ENCODE results near the gene ADAMTSL5.

The ADAMTSL5 gene

DNA sequence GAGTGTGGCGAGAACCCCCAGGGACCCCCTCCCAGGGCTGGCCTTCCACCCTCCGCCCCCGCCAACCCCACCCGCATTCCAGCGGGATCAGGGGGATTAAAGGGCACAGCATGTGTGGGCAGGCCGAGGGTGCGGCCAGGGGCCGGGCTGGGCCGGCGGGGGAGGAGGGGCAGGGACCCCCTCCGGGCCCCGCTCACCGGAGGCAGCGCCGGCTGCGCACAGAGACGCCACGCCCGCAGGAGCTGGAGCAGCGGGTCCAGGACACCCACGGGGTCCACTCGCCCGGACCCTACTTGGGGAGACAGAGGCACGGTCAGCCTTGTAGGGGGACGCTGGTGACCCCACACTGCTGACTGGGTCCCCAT lies 2.4 kb downstream of the ADAMTSL5 start:
- Histone ChIP-seq H3K27me3 (ENCODE audit: insufficient read depth, low read length) (peaks cover 48% of the 10 kb centered on the region), H3K36me3 (ENCODE audit: insufficient read depth, low read length) (no peaks in the 10 kb centered on the region), H3K4me1 (ENCODE audit: insufficient read depth, low read length) (no peaks in the 10 kb centered on the region), H3K27ac (ENCODE audit: low read depth, low read length) (no peak overlapping the region), H3K4me3 (ENCODE audit: low read length) (no peak overlapping the region), H3K9ac (ENCODE audit: low read depth, low read length) (no peak overlapping the region), H3K9me3 (ENCODE audit: insufficient read depth, low read depth, low read length) (no peaks in the 10 kb centered on the region)
- 23% methylated on average over 25 of the region's 25 CpGs for WGBS

- WGBS = 69% methylated on average over 11 of the region's 11 CpGs
These were observed 3.0 kb downstream of the ADAMTSL5 start for GRCh38 chr19:1509602-1510441.

GRCh38 chr19:1508507-1508856 lies 4.3 kb downstream of the ADAMTSL5 start:
- Histone ChIP-seq H3K4me1 (ENCODE audit: insufficient read depth, low read length) (no peaks in the 10 kb centered on the region), H3K4me3 (ENCODE audit: low read length) (peak overlapping the region; percentile 43), H3K36me3 (ENCODE audit: insufficient read depth, low read length) (no peaks in the 10 kb centered on the region), H3K9me3 (ENCODE audit: insufficient read depth, low read depth, low read length) (no peaks in the 10 kb centered on the region), H3K27ac (ENCODE audit: low read depth, low read length) (no peak overlapping the region), H3K27me3 (ENCODE audit: insufficient read depth, low read length) (peaks cover 42% of the 10 kb centered on the region), H3K9ac (ENCODE audit: low read depth, low read length) (no peak overlapping the region)
- 30% methylated on average over 12 of the region's 12 CpGs for WGBS

More at GRCh38 chr19:1509602-1510441, 3.0 kb downstream of the ADAMTSL5 start:
- H3K36me3 ChIP-seq (ENCODE audit: insufficient read depth, low read length) = no peaks in the 10 kb centered on the region
- H3K9me3 ChIP-seq (ENCODE audit: insufficient read depth, low read depth, low read length) = no peaks in the 10 kb centered on the region
- no peak overlapping the region for H3K27ac ChIP-seq (ENCODE audit: low read depth, low read length)
- no peak overlapping the region for H3K4me3 ChIP-seq (ENCODE audit: low read length)
- no peaks in the 10 kb centered on the region for H3K4me1 ChIP-seq (ENCODE audit: insufficient read depth, low read length)
- H3K27me3 ChIP-seq (ENCODE audit: insufficient read depth, low read length) = peaks cover 43% of the 10 kb centered on the region
- H3K9ac ChIP-seq (ENCODE audit: low read depth, low read length) = no peak overlapping the region; the same call in 1 of the 2 replicates

GRCh38 chr19:1507763-1508506 lies 4.9 kb downstream of the ADAMTSL5 start:
- Histone ChIP-seq H3K9ac (ENCODE audit: low read depth, low read length) (peak overlapping the region; percentile 51), H3K4me1 (ENCODE audit: insufficient read depth, low read length) (no peaks in the 10 kb centered on the region), H3K36me3 (ENCODE audit: insufficient read depth, low read length) (no peaks in the 10 kb centered on the region), H3K27me3 (ENCODE audit: insufficient read depth, low read length) (peaks cover 44% of the 10 kb centered on the region), H3K4me3 (ENCODE audit: low read length) (peak overlapping the region; percentile 63), H3K27ac (ENCODE audit: low read depth, low read length) (peak overlapping the region; percentile 77), H3K9me3 (ENCODE audit: insufficient read depth, low read depth, low read length) (no peaks in the 10 kb centered on the region)
- WGBS = 1% methylated on average over 46 of the region's 46 CpGs

GRCh38 chr19:1507192-1507660 lies 5.6 kb downstream of the ADAMTSL5 start:
- Histone ChIP-seq H3K9me3 (ENCODE audit: insufficient read depth, low read depth, low read length) (no peaks in the 10 kb centered on the region), H3K9ac (ENCODE audit: low read depth, low read length) (no peak overlapping the region), H3K4me3 (ENCODE audit: low read length) (peak overlapping the region; percentile 63; the same call in 1 of the 2 replicates), H3K4me1 (ENCODE audit: insufficient read depth, low read length) (no peaks in the 10 kb centered on the region), H3K27me3 (ENCODE audit: insufficient read depth, low read length) (peaks cover 45% of the 10 kb centered on the region), H3K27ac (ENCODE audit: low read depth, low read length) (no peak overlapping the region), H3K36me3 (ENCODE audit: insufficient read depth, low read length) (no peaks in the 10 kb centered on the region)
- 73% methylated on average over 23 of the region's 23 CpGs for WGBS

- H3K9me3 ChIP-seq (ENCODE audit: insufficient read depth, low read depth, low read length) = no peaks in the 10 kb centered on the region
- H3K9ac ChIP-seq (ENCODE audit: low read depth, low read length) = no peak overlapping the region
- no peaks in the 10 kb centered on the region for H3K36me3 ChIP-seq (ENCODE audit: insufficient read depth, low read length)
- 87% methylated on average over 45 of the region's 45 CpGs for WGBS
- H3K27ac ChIP-seq (ENCODE audit: low read depth, low read length) = no peak overlapping the region
- no peaks in the 10 kb centered on the region for H3K4me1 ChIP-seq (ENCODE audit: insufficient read depth, low read length)
- H3K27me3 ChIP-seq (ENCODE audit: insufficient read depth, low read length) = peaks cover 37% of the 10 kb centered on the region
- no peak overlapping the region for H3K4me3 ChIP-seq (ENCODE audit: low read length)
These were observed 6.6 kb downstream of the ADAMTSL5 start for GRCh38 chr19:1505991-1506881.

DNA sequence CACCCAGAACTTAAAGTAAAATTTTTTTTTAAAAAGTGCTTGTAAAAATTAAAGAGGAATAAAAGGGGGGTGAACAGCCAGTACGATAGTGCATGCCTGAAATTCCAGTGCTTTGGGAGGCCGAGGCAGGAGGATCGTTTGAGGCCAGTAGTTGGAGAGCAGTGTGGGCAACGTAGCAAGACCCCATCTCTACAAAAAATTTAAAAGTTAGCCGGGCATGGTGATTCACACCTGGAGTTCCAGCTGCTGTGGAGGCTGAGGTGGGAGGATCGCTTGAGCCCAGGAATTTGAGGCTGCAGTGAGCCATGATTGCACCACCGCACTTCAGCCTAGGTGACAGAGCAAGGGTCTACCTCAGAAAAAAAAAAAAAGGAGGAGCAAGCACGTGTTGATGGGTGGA lies 7.8 kb downstream of the ADAMTSL5 start:
- H3K9me3 ChIP-seq (ENCODE audit: insufficient read depth, low read depth, low read length) = peaks cover 2% of the 10 kb centered on the region; the same call in 1 of the 2 replicates
- WGBS = 80% methylated on average over 8 of the region's 8 CpGs
- H3K4me1 ChIP-seq (ENCODE audit: insufficient read depth, low read length) = no peaks in the 10 kb centered on the region
- no peak overlapping the region for H3K9ac ChIP-seq (ENCODE audit: low read depth, low read length)
- peaks cover 28% of the 10 kb centered on the region for H3K27me3 ChIP-seq (ENCODE audit: insufficient read depth, low read length)
- H3K27ac ChIP-seq (ENCODE audit: low read depth, low read length) = no peak overlapping the region
- no peaks in the 10 kb centered on the region for H3K36me3 ChIP-seq (ENCODE audit: insufficient read depth, low read length)
- no peak overlapping the region for H3K4me3 ChIP-seq (ENCODE audit: low read length)

DNA sequence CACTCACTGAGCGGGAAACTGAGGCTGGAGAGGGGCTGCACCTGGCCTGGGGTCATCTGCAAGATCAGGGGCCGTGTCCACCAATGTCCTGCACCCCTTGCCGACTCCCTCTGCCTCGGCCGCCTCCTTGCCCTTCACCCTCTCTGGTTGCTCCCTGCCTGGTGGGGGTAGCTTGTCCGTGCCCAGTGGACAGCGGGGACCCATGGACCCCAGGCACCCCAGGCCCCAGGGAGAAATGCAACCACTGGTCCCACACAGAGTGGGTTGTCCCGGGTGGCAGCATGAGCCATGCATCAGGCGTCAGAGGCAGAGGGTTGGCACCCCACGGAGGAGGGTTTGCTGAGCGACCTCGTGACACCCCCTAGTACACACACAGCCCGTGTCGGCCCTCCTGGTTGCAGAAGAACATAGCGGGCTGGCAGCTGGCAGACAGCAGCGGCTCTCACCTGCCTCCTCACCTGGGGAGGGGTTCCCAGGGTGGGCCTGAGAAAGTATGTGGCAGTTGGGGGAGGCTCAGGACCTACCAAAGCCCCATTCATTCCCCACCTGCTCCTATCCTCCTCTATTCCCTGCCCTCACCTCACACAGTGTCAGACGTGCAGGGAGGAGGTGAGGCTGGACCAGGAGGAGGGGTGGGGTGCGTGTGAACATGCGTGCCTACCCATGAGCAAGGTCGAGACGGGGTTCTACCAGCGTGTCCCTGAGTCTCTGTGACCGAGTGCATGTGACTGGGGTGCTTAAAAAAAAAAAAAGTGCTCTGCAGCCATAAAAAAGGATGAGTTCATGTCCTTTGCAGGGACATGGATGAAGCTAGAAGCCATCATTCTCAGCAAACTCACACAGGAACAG lies 8.7 kb downstream of the ADAMTSL5 start:
- no peaks in the 10 kb centered on the region for H3K4me1 ChIP-seq (ENCODE audit: insufficient read depth, low read length)
- no peak overlapping the region for H3K9ac ChIP-seq (ENCODE audit: low read depth, low read length)
- peak overlapping the region; percentile 41; the same call in 1 of the 2 replicates for H3K4me3 ChIP-seq (ENCODE audit: low read length)
- H3K9me3 ChIP-seq (ENCODE audit: insufficient read depth, low read depth, low read length) = peaks cover 4% of the 10 kb centered on the region; the same call in 1 of the 2 replicates
- H3K36me3 ChIP-seq (ENCODE audit: insufficient read depth, low read length) = no peaks in the 10 kb centered on the region
- H3K27me3 ChIP-seq (ENCODE audit: insufficient read depth, low read length) = peaks cover 24% of the 10 kb centered on the region
- WGBS = 62% methylated on average over 21 of the region's 23 CpGs
- no peak overlapping the region for H3K27ac ChIP-seq (ENCODE audit: low read depth, low read length)

GRCh38 chr19:1503089-1503924 lies 9.5 kb downstream of the ADAMTSL5 start:
- peaks cover 24% of the 10 kb centered on the region for H3K27me3 ChIP-seq (ENCODE audit: insufficient read depth, low read length)
- peaks cover 4% of the 10 kb centered on the region; the same call in 1 of the 2 replicates for H3K9me3 ChIP-seq (ENCODE audit: insufficient read depth, low read depth, low read length)
- no peak overlapping the region for H3K27ac ChIP-seq (ENCODE audit: low read depth, low read length)
- H3K4me3 ChIP-seq (ENCODE audit: low read length) = peak overlapping the region; percentile 41; the same call in 1 of the 2 replicates
- no peaks in the 10 kb centered on the region for H3K36me3 ChIP-seq (ENCODE audit: insufficient read depth, low read length)
- no peaks in the 10 kb centered on the region for H3K4me1 ChIP-seq (ENCODE audit: insufficient read depth, low read length)
- WGBS = 20% methylated on average over 49 of the region's 49 CpGs
- H3K9ac ChIP-seq (ENCODE audit: low read depth, low read length) = no peak overlapping the region

All from HUES64 (cell line).